SK-N-MC (cell line): ENCODE results near the gene MYORG.
"Not testable (repeated sequence)": the region's sequence is repeated elsewhere in the genome, so short reads cannot be mapped to it uniquely, and the experiment has no call there.

Experiments
- DNase-seq: peaks from one replicate; pipeline ENCODE4 v3.0.0-alpha.2; 2011; ENCODE audit warnings: low read depth, low spot score
- H3K27ac ChIP-seq: fragments of 200-600 bp; sonication (generic); 2 replicates; pipeline ENCODE4 v1.5.1; 2016; ENCODE audit warnings: mixed run types
- H3K36me3 ChIP-seq: fragments of 200-600 bp; sonication (generic); 2 replicates; pipeline ENCODE4 v1.6.1; 2017; ENCODE audit warnings: antibody characterized with exemption, low read length, mixed read lengths; ENCODE audit not compliant: insufficient read depth
- H3K4me3 ChIP-seq: fragments of 200-600 bp; sonication (generic); 2 replicates; pipeline ENCODE4 v1.5.1; 2016
- H3K9ac ChIP-seq: fragments of 200-600 bp; sonication (generic); 2 replicates; pipeline ENCODE4 v1.8.0; 2017; ENCODE audit warnings: mixed run types, mixed read lengths; ENCODE audit not compliant: insufficient read length
- H3K9me3 ChIP-seq: fragments of 200-600 bp; sonication (generic); 2 replicates; pipeline ENCODE4 v1.6.1; 2017; ENCODE audit warnings: low read depth, mild to moderate bottlenecking, antibody characterized with exemption, low read length, moderate library complexity, mixed read lengths
- EZH2 ChIP-seq: fragments of 200-600 bp; sonication (generic); IDR thresholded peaks from one replicate; pipeline ENCODE4 v1.6.1; 2017; ENCODE audit warnings: antibody characterized with exemption
- FOXP2 ChIP-seq: optimal IDR thresholded peaks from 2 replicates; pipeline ENCODE3; 2011; ENCODE audit warnings: mild to moderate bottlenecking, moderate library complexity; ENCODE audit not compliant: insufficient read depth; ENCODE audit errors: extremely low read length, control extremely low read depth
- POLR2AphosphoS5 ChIP-seq: IDR thresholded peaks from 2 replicates; pipeline ENCODE4 v1.6.1; 2012; ENCODE audit warnings: mild to moderate bottlenecking, low read depth, low read length, borderline replicate concordance

The MYORG gene

DNA sequence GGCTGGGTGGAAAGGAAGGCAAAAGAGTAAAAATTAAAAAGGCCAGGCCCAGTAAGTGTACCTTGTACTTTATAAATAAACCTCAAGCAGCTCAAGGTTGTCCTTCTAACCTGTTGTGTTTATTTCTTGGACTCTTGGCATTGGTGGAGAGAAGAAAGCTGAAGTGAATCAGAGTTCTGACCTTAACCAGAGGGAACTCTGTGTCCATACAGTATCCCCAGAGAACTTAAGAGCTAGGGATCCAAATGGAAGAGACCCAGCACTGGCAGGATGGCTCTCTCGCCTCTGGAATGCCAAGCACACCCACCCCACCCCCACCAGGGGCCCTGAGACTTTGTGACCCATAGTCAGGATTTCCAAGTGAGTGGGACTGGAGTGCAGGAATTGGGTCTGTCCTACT is 33.1 kb downstream of the MYORG start:
- DNase-seq = no peak
- Histone ChIP-seq H3K9ac (no peak overlapping the region), H3K36me3 (peaks cover 8% of the 10 kb centered on the region; the same call in 1 of the 2 replicates), H3K27ac (no peak overlapping the region), H3K9me3 (no peaks in the 10 kb centered on the region), H3K4me3 (no peak overlapping the region)
- TF ChIP-seq POLR2AphosphoS5 (no peak), EZH2 (no peak), FOXP2 (no peak)

DNA sequence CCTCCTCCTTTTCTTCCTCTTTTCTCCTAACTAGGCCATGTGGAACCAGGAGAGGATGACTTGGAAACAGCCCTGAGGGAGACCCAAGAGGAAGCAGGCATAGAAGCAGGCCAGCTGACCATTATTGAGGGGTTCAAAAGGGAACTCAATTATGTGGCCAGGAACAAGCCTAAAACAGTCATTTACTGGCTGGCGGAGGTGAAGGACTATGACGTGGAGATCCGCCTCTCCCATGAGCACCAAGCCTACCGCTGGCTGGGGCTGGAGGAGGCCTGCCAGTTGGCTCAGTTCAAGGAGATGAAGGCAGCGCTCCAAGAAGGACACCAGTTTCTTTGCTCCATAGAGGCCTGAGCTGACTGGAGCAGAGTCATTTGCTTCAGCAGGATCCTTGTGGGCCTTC is 33.6 kb downstream of the MYORG start:
- Histone ChIP-seq H3K4me3 (no peak overlapping the region), H3K36me3 (peaks cover 9% of the 10 kb centered on the region; the same call in 1 of the 2 replicates), H3K9me3 (no peaks in the 10 kb centered on the region), H3K9ac (no peak overlapping the region), H3K27ac (no peak overlapping the region)
- no peak for DNase-seq
- TF ChIP-seq EZH2 = no peak
- no peak for TF ChIP-seq POLR2AphosphoS5
- no peak for TF ChIP-seq FOXP2

DNA sequence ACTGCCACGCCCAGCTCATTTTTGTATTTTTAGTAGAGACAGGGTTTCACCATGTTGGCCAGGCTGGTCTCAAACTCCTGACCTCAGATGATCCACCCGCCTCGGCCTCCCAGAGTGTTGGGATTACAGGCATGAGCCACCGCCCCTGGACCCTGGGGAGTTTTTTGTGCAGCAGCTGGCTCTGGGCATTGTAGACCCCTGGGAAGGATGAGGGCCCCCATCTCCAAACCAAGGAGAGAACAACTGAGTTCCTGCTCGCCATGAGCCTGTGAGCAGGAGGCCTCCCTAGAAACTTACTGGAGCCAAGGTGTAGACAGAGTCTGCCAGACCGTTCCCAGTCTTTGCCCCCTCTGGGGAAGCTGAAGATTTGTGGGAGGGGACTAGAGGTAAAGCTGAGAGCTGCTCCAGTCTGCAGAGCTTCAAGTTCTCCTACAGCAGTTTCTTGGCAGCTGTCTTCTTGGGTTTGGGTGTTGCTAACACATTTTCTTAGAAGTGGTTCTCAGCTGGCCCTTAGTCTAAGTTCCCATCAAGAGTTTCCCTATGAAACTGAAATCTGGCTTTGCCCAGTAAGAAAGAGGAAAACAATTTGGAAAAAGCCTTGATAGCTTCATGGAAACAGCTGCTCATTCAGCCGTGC is 34.9 kb downstream of the MYORG start:
- no peak overlapping the region for H3K4me3 ChIP-seq

DNA sequence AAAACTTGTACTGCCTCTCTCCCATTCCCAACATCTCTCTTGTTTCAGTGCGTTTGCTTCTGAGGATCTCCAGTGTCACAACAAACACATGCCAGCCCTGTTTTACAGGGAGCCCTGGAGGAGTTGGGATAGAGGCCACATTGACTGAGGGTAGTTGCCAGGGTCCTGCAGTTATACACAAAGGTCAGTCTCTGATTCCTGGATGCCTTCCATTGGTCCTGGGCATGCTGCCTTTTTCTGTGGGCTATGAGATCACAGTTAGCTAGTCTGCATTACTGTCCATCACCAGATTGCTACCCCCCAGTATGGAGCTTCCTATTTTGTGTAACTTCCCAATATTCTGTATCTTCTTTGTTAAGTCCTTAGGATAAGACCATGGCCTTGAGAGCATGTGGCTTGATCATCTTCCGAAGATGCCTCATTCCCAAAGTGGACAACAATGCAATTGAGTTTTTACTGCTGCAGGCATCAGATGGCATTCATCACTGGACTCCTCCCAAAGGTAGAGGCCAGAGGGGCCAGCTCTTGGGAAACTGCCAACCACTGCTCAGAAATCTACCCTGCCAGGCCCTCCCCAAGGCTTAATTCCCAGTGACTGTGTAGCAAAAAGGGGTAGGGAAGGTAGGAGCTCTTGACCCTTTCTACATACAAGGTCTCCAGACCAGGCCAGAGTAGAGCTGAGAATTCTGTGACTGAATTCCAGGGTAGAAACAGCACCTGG is 37.9 kb downstream of the MYORG start:
- H3K36me3 ChIP-seq = peaks cover 9% of the 10 kb centered on the region; the same call in 1 of the 2 replicates
- no peak overlapping the region for H3K27ac ChIP-seq
- H3K9ac ChIP-seq = no peak overlapping the region
- DNase-seq = no peak
- no peak overlapping the region for H3K4me3 ChIP-seq
- H3K9me3 ChIP-seq = no peaks in the 10 kb centered on the region
- TF ChIP-seq POLR2AphosphoS5 = no peak
- no peak for TF ChIP-seq FOXP2
- no peak for TF ChIP-seq EZH2

More for the DNA sequence above, 34.9 kb downstream of the MYORG start:
- DNase-seq = no peak
- no peak for TF ChIP-seq POLR2AphosphoS5
- no peaks in the 10 kb centered on the region for H3K9me3 ChIP-seq
- no peak overlapping the region for H3K27ac ChIP-seq
- no peak overlapping the region for H3K9ac ChIP-seq
- H3K36me3 ChIP-seq = peaks cover 9% of the 10 kb centered on the region; the same call in 1 of the 2 replicates

DNA sequence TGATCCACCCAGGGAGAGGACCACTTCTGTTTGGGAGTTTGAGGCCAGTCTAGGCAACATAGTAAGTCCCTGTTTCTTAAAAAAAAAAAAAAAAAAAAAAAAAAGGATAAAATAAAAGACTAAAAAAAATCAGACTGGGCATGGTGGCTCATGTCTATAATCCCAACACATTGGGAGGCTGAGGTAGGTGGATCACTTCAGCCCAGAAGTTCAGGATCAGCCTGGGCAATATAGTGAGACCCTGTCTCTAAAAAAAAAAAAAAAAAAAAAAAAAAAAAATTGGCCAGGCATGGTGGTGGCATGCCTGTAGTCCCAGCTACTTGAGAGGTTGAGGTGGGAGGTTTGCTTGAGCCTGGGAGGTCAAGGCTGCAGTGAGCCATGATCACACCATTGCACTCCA is 38.6 kb downstream of the MYORG start:
- not testable (repeated sequence) for H3K27ac ChIP-seq, H3K4me3 ChIP-seq, H3K36me3 ChIP-seq, H3K9me3 ChIP-seq, DNase-seq, H3K9ac ChIP-seq

DNA sequence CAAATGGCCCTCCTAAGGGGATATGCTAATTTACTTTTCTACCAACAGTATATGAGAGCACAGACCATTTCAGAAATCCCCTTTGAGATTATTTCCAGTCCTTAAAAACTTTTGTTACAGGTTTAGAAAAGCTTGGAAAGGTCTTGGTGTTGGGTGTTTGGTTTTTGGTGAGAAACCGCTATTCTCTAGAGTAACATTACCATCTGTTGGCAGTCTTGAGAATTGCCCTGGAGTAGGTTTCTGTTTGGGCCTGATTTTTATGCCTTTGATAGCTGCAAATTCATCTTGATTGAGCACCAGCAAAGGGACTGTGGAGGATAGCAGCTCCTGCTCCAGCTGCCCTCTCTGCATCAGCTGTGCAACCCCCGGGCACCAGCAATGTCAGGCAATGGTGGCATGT is 39.3 kb downstream of the MYORG start:
- no peaks in the 10 kb centered on the region for H3K9me3 ChIP-seq
- no peak overlapping the region for H3K9ac ChIP-seq
- H3K27ac ChIP-seq = no peak overlapping the region
- TF ChIP-seq POLR2AphosphoS5 (no peak), EZH2 (no peak), FOXP2 (no peak)
- no peak for DNase-seq
- peaks cover 6% of the 10 kb centered on the region; the same call in 1 of the 2 replicates for H3K36me3 ChIP-seq
- no peak overlapping the region for H3K4me3 ChIP-seq

DNA sequence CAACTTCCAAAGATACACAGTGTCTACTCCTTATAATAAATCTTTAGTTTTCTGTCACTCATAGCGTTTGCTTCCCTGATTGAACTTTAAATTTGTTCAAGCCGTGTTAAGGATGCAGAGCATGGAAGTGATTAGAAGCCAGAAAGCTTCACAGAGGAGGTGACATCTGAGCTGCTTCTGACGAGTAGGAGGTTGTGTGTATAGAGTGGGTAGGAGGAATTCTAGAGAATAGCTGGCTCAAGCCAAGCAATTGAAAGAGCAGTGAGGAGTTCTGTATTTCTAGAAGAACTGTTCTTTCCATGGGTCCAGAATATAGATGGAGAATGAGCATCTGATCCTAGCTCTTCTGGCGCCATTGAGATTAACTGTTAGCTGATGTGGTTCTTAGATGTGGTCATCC is 41.3 kb downstream of the MYORG start:
- no peak for TF ChIP-seq POLR2AphosphoS5
- TF ChIP-seq EZH2 = no peak
- Histone ChIP-seq H3K9me3 (no peaks in the 10 kb centered on the region), H3K4me3 (no peak overlapping the region), H3K27ac (no peak overlapping the region), H3K36me3 (peaks cover 6% of the 10 kb centered on the region; the same call in 1 of the 2 replicates), H3K9ac (no peak overlapping the region)
- DNase-seq = no peak

DNA sequence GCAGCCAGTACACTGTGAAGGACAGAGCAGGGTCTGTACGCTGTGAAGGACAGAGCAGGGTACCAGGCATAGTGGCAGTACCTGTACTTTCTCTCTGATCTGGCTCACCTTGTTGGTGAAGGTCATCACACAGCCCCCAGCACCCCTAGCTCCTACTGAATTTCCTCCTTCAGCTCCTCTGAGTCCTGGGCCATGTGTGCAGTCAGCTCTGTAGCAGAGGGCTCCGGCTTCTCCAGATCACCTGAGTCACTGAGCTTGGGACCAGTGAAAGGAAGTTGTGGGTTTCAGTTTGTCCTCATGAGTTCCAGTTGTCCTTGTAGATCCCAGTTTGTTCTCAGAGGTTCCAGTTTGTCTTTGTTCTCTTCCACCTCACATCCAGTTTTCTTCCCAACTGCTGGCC is 41.8 kb downstream of the MYORG start:
- Histone ChIP-seq H3K9ac (no peak overlapping the region), H3K36me3 (peaks cover 6% of the 10 kb centered on the region; the same call in 1 of the 2 replicates), H3K9me3 (no peaks in the 10 kb centered on the region), H3K4me3 (no peak overlapping the region), H3K27ac (no peak overlapping the region)
- no peak for TF ChIP-seq FOXP2
- no peak for TF ChIP-seq EZH2
- TF ChIP-seq POLR2AphosphoS5 = no peak
- DNase-seq = no peak
